ENCODE results near the gene PDLIM5. TPM values are rescaled to one million over a fixed set of nuclear protein-coding genes. Genes with fewer than 3 reads are reported as not detected.

Gene PDLIM5
- total RNA-seq, 1 donor from 2014 or later, result 137 TPM

- Histone ChIP-seq H3K27ac (no peak overlapping the region), H3K4me1 (no peaks in the 10 kb centered on the region), H3K4me3 (no peak overlapping the region), H3K27me3 (no peaks in the 10 kb centered on the region), H3K36me3 (peaks cover 0 to 18% of the 10 kb centered on the region in 2 donors), H3K9me3 (no peaks in the 10 kb centered on the region)
- no peak for DNase-seq (ENCODE audit: extremely low spot score in 2 of 2)
- no peak for TF ChIP-seq POLR2AphosphoS5 (IDR thresholded peaks at IDR 0.05; ENCODE audit: insufficient read depth in 1 of 2, low read depth in 1 of 2)
- TF ChIP-seq POLR2A (IDR thresholded peaks at IDR 0.05), result no peak
- no peak for TF ChIP-seq CTCF (IDR thresholded peaks at IDR 0.05)
- intact Hi-C loops (cut with DNase I), result no loop called here
Measured at GRCh38 chr4:94665500-94666404, 214.0 kb downstream of the PDLIM5 start.

- Histone ChIP-seq H3K4me3 (no peak overlapping the region), H3K36me3 (peaks cover 0 to 13% of the 10 kb centered on the region in 2 donors), H3K27ac (no peak overlapping the region), H3K9me3 (no peaks in the 10 kb centered on the region), H3K4me1 (no peaks in the 10 kb centered on the region), H3K27me3 (no peaks in the 10 kb centered on the region)
- TF ChIP-seq CTCF (IDR thresholded peaks at IDR 0.05) (no peak), POLR2AphosphoS5 (IDR thresholded peaks at IDR 0.05; ENCODE audit: insufficient read depth in 1 of 2, low read depth in 1 of 2) (no peak), POLR2A (IDR thresholded peaks at IDR 0.05) (no peak)
- no peak for DNase-seq (ENCODE audit: extremely low spot score in 2 of 2)
- intact Hi-C loops (cut with DNase I), result no loop called here
Measured at GRCh38 chr4:94668724-94669123, 217.0 kb downstream of the PDLIM5 start.

- H3K9me3 ChIP-seq, result no peaks in the 10 kb centered on the region
- H3K36me3 ChIP-seq, result peaks cover 0 to under 1% of the 10 kb centered on the region in 2 donors
- DNase-seq (ENCODE audit: extremely low spot score in 2 of 2), result no peak
- no peak overlapping the region for H3K4me3 ChIP-seq
- H3K27me3 ChIP-seq, result no peaks in the 10 kb centered on the region
- no peak overlapping the region for H3K27ac ChIP-seq
- H3K4me1 ChIP-seq, result no peaks in the 10 kb centered on the region
- TF ChIP-seq CTCF (IDR thresholded peaks at IDR 0.05) (no peak), POLR2A (IDR thresholded peaks at IDR 0.05) (no peak), POLR2AphosphoS5 (IDR thresholded peaks at IDR 0.05; ENCODE audit: insufficient read depth in 1 of 2, low read depth in 1 of 2) (no peak)
- intact Hi-C loops (cut with DNase I), result no loop called here
Measured at GRCh38 chr4:94669672-94670664, 218.2 kb downstream of the PDLIM5 start.

- DNase-seq (ENCODE audit: extremely low spot score in 2 of 2), result no peak
- H3K27me3 ChIP-seq, result no peaks in the 10 kb centered on the region
- H3K4me3 ChIP-seq, result no peak overlapping the region
- intact Hi-C loops (cut with DNase I), result no loop called here
- H3K4me1 ChIP-seq, result no peaks in the 10 kb centered on the region
- TF ChIP-seq CTCF (IDR thresholded peaks at IDR 0.05), result no peak
- no peak for TF ChIP-seq POLR2A (IDR thresholded peaks at IDR 0.05)
- no peak for TF ChIP-seq POLR2AphosphoS5 (IDR thresholded peaks at IDR 0.05; ENCODE audit: insufficient read depth in 1 of 2, low read depth in 1 of 2)
- no peak overlapping the region for H3K27ac ChIP-seq
- H3K9me3 ChIP-seq, result no peaks in the 10 kb centered on the region
- no peaks in the 10 kb centered on the region for H3K36me3 ChIP-seq
Measured at GRCh38 chr4:94671113-94671512, 219.4 kb downstream of the PDLIM5 start.

Measured in vagina (tissue), 2 donors.